ENCODE data around the gene SYPL1. TPM values are rescaled to one million over a fixed set of nuclear protein-coding genes. Genes with fewer than 3 reads are reported as not detected.
A peak's percentile ranks its signal among the peaks of the same experiment; 100 is the strongest.

Gene SYPL1
- total and polyA plus RNA-seq, 8 donors, result 16.4 to 44.7 (median 33.5) TPM

DNA sequence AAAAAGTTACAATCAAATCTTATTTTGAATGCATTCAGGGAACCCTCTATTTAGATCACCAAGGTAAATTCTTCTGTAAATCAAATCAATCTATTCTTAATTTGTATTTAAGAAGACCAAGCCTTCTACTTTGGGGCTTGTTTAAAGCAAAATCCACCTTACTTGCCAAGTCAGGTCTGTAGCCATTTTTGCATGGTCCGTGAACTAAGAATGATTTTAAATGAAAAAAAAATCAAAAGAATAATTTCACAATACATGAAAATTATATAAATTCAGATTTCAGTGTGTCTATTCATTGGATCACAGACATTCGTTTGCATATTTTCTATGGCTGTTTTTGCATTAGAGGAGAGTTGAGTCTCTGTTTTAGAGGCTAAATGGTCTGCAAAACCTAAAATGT, 59.4 kb downstream of the SYPL1 start:
- Histone ChIP-seq H3K9me3 (no peaks in the 10 kb centered on the region), H3K4me1 (no peaks in the 10 kb centered on the region), H3K4me3 (no peak overlapping the region), H3K27me3 (no peaks in the 10 kb centered on the region), H3K36me3 (no peaks in the 10 kb centered on the region), H3K27ac (no peak overlapping the region)
- FAIRE-seq, result no peak
- TF ChIP-seq, protein P1, sequence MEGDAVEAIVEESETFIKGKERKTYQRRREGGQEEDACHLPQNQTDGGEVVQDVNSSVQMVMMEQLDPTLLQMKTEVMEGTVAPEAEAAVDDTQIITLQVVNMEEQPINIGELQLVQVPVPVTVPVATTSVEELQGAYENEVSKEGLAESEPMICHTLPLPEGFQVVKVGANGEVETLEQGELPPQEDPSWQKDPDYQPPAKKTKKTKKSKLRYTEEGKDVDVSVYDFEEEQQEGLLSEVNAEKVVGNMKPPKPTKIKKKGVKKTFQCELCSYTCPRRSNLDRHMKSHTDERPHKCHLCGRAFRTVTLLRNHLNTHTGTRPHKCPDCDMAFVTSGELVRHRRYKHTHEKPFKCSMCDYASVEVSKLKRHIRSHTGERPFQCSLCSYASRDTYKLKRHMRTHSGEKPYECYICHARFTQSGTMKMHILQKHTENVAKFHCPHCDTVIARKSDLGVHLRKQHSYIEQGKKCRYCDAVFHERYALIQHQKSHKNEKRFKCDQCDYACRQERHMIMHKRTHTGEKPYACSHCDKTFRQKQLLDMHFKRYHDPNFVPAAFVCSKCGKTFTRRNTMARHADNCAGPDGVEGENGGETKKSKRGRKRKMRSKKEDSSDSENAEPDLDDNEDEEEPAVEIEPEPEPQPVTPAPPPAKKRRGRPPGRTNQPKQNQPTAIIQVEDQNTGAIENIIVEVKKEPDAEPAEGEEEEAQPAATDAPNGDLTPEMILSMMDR (IDR thresholded peaks at IDR 0.05), result no peak
- WGBS, 2 donors, result 60 to 67% methylated on average over 2 of the region's 2 CpGs
- intact Hi-C loops (cut with DNase I), result no loop called here
- no peak for ATAC-seq
- DNase-seq, result no peak

DNA sequence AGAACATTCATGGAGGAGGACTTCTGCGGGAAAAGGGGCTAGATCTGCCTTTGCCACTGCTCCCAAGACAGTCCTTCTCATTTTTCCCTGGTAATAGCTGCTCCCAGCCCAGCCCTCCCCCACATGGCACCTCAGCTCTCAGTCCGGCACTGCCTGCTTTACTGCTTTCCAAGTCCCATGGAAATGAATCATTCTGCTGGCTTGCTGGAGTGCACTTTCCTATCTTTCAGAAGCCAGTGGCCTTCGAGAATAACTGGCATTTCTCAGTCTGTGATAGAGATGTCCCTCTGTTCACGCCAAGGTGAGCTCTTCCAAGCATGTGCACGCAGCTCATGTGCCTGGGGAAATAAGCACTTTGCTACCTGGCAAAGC, 61.4 kb downstream of the SYPL1 start:
- FAIRE-seq, result no peak
- H3K4me3 ChIP-seq, result no peak overlapping the region
- H3K27ac ChIP-seq, result no peak overlapping the region
- no peaks in the 10 kb centered on the region for H3K36me3 ChIP-seq
- DNase-seq, result no peak
- no peaks in the 10 kb centered on the region for H3K9me3 ChIP-seq
- peak in 3 of 4 donors; percentile 43 to 58 (median 54) for ATAC-seq
- 71 to 83% methylated on average over 5 of the region's 5 CpGs for WGBS, 2 donors
- no peaks in the 10 kb centered on the region for H3K4me1 ChIP-seq
- intact Hi-C loops (cut with DNase I), result no loop called here
- H3K27me3 ChIP-seq, result no peaks in the 10 kb centered on the region
- TF ChIP-seq, protein P1 (IDR thresholded peaks at IDR 0.05), result no peak

DNA sequence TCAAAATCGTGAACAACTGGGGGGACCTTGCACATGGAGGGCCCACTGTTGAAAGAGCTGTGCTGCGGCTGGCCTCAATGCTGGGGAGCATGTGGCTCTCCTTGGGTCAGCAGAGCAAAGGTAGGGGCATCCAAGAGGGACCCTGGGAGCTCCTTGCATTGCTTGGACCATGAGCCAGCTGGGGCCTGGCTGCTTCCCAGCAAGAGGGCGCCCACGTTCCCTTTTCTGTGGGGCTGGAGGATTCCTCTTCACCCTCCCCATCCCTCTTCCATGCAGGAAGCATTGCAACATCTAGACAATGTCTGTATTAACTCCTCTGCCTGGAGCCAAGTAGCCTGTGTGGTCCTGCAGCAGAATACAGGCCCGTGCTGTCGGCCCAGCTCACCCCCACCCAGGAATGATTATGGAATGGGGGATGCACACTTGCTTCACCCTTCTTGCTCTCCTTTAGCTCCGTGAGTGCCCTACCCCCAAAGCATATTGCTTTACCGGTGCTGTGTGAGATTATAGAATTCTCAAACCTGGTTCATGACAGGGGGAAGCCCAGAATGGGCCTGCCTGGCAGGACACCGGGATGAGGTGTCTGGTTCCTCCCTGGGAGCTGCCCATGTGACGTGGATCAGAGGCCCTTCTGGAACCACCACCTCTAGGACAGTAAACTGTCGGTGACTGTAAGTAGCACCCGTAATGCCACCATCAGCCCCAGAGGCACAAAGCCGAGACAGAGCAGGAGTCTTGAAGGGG, 61.9 kb downstream of the SYPL1 start:
- no peaks in the 10 kb centered on the region for H3K36me3 ChIP-seq
- TF ChIP-seq, protein P1 (IDR thresholded peaks at IDR 0.05), result no peak
- ATAC-seq (peak in 3 of 4 donors; percentile 52 to 68 (median 68)), FAIRE-seq (no peak), DNase-seq (no peak)
- H3K9me3 ChIP-seq, result no peaks in the 10 kb centered on the region
- intact Hi-C loops (cut with DNase I), result no loop called here
- H3K4me1 ChIP-seq, result no peaks in the 10 kb centered on the region
- H3K27ac ChIP-seq, result no peak overlapping the region
- 77 to 81% methylated on average over 13 of the region's 13 CpGs for WGBS, 2 donors
- H3K27me3 ChIP-seq, result no peaks in the 10 kb centered on the region
- no peak overlapping the region for H3K4me3 ChIP-seq

DNA sequence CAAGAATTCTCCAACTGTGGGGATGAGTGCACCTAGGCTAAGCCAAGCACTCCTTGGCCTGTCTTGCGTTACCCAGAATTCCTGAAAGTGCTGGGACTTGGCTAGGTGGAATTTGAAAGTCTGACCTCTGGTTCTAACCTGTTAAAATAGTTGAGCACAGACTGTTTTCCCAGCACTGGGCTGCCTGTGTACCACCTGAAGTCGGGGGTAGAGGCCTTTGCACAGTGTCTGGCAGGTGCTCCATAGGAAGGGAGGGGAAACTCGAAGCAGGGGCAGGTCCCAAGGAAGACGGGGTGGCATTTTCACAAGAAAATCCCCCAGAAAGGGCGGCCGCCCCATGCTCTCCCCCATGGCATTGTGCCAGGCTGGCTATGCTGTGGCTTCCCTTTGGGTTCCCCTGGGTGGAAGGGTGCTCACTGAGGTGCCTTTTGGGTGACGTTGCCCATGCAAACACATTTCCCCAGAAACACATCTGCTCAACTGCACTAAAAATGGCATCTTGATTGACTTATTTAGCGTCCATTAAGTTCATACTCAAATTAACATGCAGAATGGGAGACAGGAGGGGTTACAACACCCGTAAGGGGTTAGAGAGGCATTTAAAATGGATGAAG, 62.9 kb downstream of the SYPL1 start:
- 77 to 86% methylated on average over 9 of the region's 9 CpGs for WGBS, 2 donors
- no peak for FAIRE-seq
- Histone ChIP-seq H3K36me3 (no peaks in the 10 kb centered on the region), H3K4me1 (no peaks in the 10 kb centered on the region), H3K27ac (no peak overlapping the region), H3K27me3 (no peaks in the 10 kb centered on the region), H3K4me3 (no peak overlapping the region), H3K9me3 (no peaks in the 10 kb centered on the region)
- no peak for DNase-seq
- no peak for ATAC-seq
- TF ChIP-seq, protein P1 (IDR thresholded peaks at IDR 0.05), result no peak
- intact Hi-C loops (cut with DNase I), result loop anchor here in 2 of 3 donors (10.0 kb wide), 1 partner anchor 284 kb away; no protein-coding TSS in a partner anchor

DNA sequence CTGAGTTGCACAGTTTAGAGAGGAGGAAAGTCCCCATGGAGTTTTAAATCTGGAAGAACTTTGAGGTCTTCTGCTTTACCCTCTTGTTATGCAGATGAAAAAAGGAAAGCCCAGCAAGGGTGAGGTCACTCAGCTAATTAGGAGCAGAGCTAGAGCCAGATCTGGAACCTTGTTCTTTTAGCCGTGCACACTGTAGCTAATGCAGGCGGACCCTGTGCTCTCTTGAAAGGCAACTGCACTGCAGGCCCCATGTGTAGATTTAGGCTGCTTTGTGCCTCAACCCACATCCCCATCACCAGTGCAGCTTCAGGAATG, 63.4 kb downstream of the SYPL1 start:
- no peak for ATAC-seq
- no peak for DNase-seq
- no peaks in the 10 kb centered on the region for H3K4me1 ChIP-seq
- no peak for FAIRE-seq
- no peak overlapping the region for H3K4me3 ChIP-seq
- no peak overlapping the region for H3K27ac ChIP-seq
- H3K9me3 ChIP-seq, result no peaks in the 10 kb centered on the region
- TF ChIP-seq, protein P1 (IDR thresholded peaks at IDR 0.05), result no peak
- no peaks in the 10 kb centered on the region for H3K36me3 ChIP-seq
- 93 to 95% methylated on average over 2 of the region's 2 CpGs for WGBS, 2 donors
- H3K27me3 ChIP-seq, result no peaks in the 10 kb centered on the region
- intact Hi-C loops (cut with DNase I), result loop anchor here in 2 of 3 donors (10.0 kb wide), 1 partner anchor 284 kb away; no protein-coding TSS in a partner anchor

Data from pancreas (tissue), 10 donors.